ENCODE measurements around the gene IMMP2L.
"Not testable (repeated sequence)": the region's sequence is repeated elsewhere in the genome, so short reads cannot be mapped to it uniquely, and the experiment has no call there.

IMMP2L gene

GRCh38 chr7:111256391-111256790 is 305.9 kb downstream of the IMMP2L start:
- no peak for DNase-seq

GRCh38 chr7:111255576-111255975 is 306.7 kb downstream of the IMMP2L start:
- no peak for DNase-seq

GRCh38 chr7:111251365-111251764 is 310.9 kb downstream of the IMMP2L start:
- DNase-seq = not testable (repeated sequence)

GRCh38 chr7:111249807-111250206 is 312.5 kb downstream of the IMMP2L start:
- DNase-seq = not testable (repeated sequence)

GRCh38 chr7:111242141-111242755 is 320.0 kb downstream of the IMMP2L start:
- no peak for DNase-seq

- no peak for DNase-seq
Measured at GRCh38 chr7:111240371-111240770, 321.9 kb downstream of the IMMP2L start.

- DNase-seq = no peak
Measured at GRCh38 chr7:111239437-111239836, 322.9 kb downstream of the IMMP2L start.

- no peak for DNase-seq
Measured at GRCh38 chr7:111238886-111239285, 323.4 kb downstream of the IMMP2L start.

GRCh38 chr7:111235709-111236108 is 326.6 kb downstream of the IMMP2L start:
- no peak for DNase-seq

GRCh38 chr7:111232249-111233084 is 329.8 kb downstream of the IMMP2L start:
- no peak for DNase-seq

- DNase-seq = no peak
Measured at GRCh38 chr7:111229916-111230315, 332.4 kb downstream of the IMMP2L start.

- no peak for DNase-seq
Measured at GRCh38 chr7:111229181-111229740, 333.0 kb downstream of the IMMP2L start.

GRCh38 chr7:111228437-111228836 is 333.9 kb downstream of the IMMP2L start:
- DNase-seq = no peak

GRCh38 chr7:111226800-111227199 is 335.5 kb downstream of the IMMP2L start:
- DNase-seq = no peak

GRCh38 chr7:111224354-111225231 is 337.7 kb downstream of the IMMP2L start:
- DNase-seq = no peak

- no peak for DNase-seq
Measured at GRCh38 chr7:111223802-111224253, 338.5 kb downstream of the IMMP2L start.

GRCh38 chr7:111215550-111215949 is 346.7 kb downstream of the IMMP2L start:
- DNase-seq = no peak

- DNase-seq = no peak
Measured at GRCh38 chr7:111212857-111213523, 349.3 kb downstream of the IMMP2L start.

- DNase-seq = no peak
Measured at GRCh38 chr7:111210996-111211395, 351.3 kb downstream of the IMMP2L start.

- DNase-seq = no peak
Measured at GRCh38 chr7:111210043-111210442, 352.2 kb downstream of the IMMP2L start.

GRCh38 chr7:111205251-111205650 is 357.0 kb downstream of the IMMP2L start:
- no peak for DNase-seq

GRCh38 chr7:111202321-111202720 is 360.0 kb downstream of the IMMP2L start:
- no peak for DNase-seq

Measured in activated CD4-positive, alpha-beta T cell treated with anti-CD3 and anti-CD28 coated beads, Interleukin-2, amount 50 U/mL, for 1 hour (primary cell).